Measurements from ENCODE around the gene QSER1.
"Not testable (repeated sequence)": the region's sequence is repeated elsewhere in the genome, so short reads cannot be mapped to it uniquely, and the experiment has no call there.

Gene QSER1

DNA sequence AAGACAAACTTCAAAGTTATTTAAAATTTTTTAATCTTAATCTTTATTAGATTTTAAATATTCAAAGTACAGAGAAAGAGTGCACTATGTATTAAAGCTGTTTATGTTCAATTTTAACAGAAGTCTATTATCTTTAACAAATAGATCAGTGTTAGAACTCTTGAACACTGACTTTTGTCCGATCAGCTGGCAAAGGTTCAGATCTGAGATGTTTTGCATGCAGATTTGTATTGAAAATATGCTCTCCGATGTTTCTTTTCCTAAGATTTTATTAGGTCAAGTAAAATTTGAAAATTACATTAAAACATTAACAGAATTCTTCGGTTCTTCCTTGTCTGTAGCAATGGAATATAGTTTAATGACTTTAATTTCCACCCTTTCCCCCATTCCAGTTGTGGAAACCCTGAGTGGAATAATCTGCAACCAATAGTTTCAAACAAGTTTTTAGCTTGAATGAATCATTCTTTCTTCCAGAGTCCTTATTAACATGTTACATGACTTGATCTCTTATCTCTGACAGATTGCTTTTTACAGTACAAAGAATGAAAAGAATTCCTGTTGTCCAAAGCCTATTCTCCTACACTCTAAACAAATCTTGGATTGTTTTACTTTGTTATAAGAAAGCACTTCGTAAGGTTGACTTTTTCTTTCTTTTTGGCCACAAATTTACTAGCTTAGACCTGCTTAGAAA, 135.4 kb downstream of the QSER1 start:
- TF ChIP-seq, protein P1, sequence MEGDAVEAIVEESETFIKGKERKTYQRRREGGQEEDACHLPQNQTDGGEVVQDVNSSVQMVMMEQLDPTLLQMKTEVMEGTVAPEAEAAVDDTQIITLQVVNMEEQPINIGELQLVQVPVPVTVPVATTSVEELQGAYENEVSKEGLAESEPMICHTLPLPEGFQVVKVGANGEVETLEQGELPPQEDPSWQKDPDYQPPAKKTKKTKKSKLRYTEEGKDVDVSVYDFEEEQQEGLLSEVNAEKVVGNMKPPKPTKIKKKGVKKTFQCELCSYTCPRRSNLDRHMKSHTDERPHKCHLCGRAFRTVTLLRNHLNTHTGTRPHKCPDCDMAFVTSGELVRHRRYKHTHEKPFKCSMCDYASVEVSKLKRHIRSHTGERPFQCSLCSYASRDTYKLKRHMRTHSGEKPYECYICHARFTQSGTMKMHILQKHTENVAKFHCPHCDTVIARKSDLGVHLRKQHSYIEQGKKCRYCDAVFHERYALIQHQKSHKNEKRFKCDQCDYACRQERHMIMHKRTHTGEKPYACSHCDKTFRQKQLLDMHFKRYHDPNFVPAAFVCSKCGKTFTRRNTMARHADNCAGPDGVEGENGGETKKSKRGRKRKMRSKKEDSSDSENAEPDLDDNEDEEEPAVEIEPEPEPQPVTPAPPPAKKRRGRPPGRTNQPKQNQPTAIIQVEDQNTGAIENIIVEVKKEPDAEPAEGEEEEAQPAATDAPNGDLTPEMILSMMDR (conservative IDR thresholded peaks at IDR 0.05; ENCODE audit: control insufficient read depth, insufficient read depth, low read depth, low read length) = no peak
- no peak for DNase-seq (ENCODE audit: low read depth)

DNA sequence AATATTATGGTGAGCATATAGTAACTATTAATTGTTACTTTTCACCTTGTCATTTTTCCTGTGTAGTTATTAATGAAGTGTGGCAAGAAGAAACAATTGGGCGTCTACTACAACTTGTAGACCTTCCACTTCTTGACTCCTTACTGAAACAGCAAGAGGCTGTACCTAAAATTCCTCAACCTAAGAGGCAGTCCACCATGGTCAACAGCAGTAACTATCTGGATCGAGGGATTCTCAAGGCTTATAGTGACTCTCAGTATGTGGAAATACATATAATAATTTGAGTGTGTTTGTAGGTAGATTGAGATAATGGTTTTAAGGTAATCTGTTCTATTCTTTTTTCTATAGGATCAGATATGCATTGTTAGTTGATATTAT, 135.9 kb downstream of the QSER1 start:
- TF ChIP-seq, protein P1 (conservative IDR thresholded peaks at IDR 0.05; ENCODE audit: control insufficient read depth, insufficient read depth, low read depth, low read length) = no peak
- DNase-seq (ENCODE audit: low read depth) = no peak
- H3K4me3 ChIP-seq (ENCODE audit: control insufficient read depth, low read depth, low read length) = no peak overlapping the region

More for the DNA sequence above, 135.4 kb downstream of the QSER1 start:
- H3K4me3 ChIP-seq (ENCODE audit: control insufficient read depth, low read depth, low read length) = no peak overlapping the region

DNA sequence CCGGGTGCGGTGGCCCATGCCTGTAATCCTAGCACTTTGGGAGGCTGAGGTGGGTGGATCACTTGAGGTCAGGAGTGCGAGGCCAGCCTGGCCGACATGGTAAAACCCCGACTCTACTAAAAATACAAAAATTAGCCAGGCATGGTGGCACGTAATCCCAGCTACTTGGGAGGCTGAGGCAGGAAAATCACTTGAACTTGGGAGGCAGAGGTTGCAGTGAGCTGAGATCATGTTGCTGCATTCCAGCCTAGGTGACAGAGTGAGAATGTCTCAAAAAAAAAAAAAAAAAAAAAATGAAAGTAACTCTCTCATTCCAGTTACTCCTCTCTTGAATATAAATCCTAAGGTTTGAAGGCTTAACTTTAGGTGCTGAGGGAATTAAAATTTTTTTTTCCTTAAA, 136.6 kb downstream of the QSER1 start:
- DNase-seq (ENCODE audit: low read depth); H3K4me3 ChIP-seq (ENCODE audit: control insufficient read depth, low read depth, low read length): not testable (repeated sequence)

All from fibroblast of mammary gland (primary cell).